SKM-1 treated with dmso at 0.1 percent for 144 hours (cell line): Measurements from ENCODE around the gene RIC3.
A peak's percentile ranks its signal among the peaks of the same experiment; 100 is the strongest.

Experiments
- DNase-seq: peaks from one replicate; lab custom pipeline; 2025; ENCODE audit not compliant: unreplicated experiment; lab: John Stamatoyannopoulos, UW

RIC3 gene

GRCh38 chr11:8090756-8091155 is 78.1 kb downstream of the RIC3 start:
- no peak for DNase-seq

GRCh38 chr11:8089791-8090510 is 78.9 kb downstream of the RIC3 start:
- no peak for DNase-seq

DNA sequence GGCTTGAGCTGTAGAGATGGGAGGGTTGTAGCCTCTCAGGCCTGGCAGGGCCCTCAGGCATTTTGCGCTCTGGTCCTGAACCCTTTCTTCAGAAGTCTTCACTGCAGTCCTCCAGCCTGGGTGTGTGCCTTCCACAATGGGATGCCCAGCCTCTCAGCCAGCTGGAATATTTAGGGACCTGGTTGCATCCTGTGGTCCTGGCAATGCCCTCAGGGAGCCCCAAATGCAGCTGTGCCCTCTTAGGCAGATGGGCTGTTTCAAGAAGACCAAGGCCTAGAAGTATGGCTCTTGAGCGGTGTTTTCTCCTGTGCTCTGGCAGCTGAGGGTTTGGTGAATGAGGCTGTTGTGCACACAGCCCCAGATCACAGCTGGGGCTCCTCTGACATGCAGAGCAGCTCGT is 81.1 kb downstream of the RIC3 start:
- no peak for DNase-seq

DNA sequence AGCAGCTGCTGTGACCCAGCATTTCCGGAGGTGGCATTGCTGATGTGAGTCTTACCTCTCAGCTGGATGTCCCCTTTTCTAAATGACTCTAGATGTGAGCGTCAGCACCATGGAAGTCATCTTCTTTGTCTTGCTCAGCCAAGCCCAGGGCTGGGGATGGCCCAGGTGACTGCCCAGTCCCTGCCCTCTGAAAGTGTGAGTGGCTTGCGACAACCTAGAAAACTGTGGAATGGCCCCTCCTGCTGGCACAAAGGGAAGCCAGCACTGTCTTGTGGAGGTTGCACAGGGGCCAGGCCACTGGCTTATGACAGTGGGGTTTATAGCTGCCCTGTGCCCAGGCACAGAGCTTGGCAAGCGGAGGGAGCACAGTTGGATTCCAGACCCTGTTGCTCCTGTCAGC is 81.6 kb downstream of the RIC3 start:
- no peak for DNase-seq

GRCh38 chr11:8086571-8086970 is 82.3 kb downstream of the RIC3 start:
- no peak for DNase-seq

GRCh38 chr11:8086001-8086479 is 82.8 kb downstream of the RIC3 start:
- no peak for DNase-seq

GRCh38 chr11:8085011-8085645 is 83.7 kb downstream of the RIC3 start:
- no peak for DNase-seq

DNA sequence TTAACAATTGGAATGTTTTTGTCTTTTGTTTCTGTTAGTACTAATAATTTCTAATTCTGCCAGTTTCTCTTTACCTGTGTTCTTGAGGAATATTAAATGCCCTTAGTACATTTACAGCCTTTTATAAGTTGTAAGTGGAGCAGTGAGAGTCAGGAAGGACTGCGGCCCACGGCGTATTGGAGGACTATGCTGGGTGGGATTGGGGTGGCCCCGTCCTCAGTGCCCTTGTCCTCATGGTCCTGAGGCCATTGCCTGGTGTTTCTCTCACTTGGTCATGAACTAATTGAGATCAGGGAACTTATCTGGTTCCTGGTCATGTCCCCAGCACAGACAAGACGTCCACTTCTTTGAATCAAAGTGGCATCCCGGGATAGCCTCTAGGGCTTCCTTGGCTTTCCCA is 84.5 kb downstream of the RIC3 start:
- no peak for DNase-seq

DNA sequence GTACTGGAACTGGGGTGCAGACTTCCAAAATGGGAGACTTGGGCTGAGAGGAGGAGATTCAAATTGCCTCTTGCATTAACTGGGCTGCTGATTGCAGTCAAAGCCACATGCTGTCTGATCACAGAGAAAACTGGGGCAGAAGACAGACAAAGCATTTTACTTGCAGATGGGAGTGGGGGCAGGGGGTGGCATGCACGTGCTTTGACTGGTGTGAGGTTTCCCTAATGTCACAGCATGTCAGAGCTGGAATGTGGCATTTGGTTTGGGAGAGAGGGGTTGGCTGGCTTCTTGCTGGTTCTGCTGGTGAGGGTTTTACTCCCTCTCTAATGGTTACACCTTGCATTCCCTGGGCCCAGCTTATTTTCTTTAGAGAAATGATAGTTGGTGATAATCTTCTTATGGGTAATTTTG is 84.9 kb downstream of the RIC3 start:
- no peak for DNase-seq

DNA sequence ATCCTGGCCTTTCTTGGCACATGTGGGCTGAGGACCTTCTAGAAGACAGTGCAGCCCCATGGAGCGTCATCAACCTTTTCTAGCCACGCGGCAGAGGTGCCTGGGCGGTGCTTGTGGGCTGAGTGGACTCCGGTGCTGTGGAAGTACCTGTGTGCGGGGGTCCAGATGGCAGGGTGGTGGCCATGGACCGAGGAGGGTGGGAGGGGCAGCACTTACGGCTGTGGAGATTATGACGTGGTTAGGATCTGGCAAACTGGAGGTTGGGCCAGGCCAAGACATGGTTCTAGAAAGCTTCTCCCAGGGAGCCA is 85.8 kb downstream of the RIC3 start:
- DNase-seq, result no peak

DNA sequence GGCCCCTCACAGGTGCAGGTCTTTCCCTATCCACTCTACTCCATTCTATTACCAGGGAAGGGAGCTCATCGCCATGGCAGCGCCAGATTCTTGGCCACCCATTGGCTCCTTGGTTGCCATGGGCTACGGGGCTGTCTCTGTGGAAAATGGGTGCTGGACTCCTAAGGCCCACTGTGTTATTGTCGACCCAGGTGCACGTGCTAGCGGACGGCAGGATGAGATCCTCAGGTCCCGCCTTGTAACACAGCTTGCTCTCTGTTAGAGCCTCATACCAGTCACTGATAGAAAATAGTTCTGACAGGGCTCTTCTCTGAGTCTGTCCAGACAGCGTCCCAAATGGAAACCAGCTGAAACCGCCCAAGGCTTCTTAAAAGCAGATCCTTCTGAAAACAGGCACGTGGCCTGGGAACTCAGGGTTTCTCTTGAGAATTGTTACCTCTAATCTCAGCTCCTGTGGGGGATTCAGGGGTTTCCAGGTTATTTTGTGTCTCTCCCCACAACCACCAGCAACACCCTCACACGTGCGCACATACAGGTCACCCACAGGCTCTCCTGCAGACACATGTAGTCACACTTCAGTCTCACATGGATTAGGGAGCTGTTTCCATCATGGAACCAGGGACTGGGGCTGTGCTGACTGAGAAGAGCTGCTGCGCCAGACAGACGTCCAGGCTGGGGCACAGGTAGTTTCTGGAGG is 86.3 kb downstream of the RIC3 start:
- DNase-seq, result no peak

DNA sequence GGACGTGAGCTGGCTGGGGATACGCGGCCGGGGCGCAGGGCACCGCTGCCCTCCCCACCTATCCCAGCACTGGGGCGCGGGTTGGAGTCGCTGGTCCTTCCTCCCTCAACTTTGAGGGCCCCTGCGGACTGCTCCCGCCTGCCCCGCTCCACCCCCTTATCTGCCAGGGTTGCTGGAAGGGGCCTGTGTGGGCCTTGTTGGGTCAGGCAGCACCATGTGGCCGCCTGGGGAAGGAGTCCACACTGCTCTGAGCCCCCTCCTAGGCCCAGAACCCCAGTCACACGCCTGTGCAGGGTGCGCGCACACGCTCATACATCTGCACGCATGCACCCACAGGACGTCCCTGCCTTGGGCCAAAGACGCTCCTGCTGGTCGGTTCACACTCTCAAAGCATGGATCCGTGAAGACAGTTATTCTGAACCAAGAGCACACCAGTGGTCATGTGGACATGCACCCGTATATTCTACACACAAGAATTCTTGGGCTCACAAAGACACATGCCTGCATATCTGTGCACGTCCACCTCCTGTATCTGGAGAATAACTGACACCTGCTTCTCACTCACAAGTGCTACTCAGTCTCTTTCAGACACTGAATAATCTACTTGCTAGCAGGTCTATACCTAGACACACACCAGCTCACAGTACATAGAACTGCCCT is 87.1 kb downstream of the RIC3 start:
- no peak for DNase-seq

- DNase-seq, result peak; percentile 27
These were observed 87.9 kb downstream of the RIC3 start, which contains the start of gene TUB for GRCh38 chr11:8080674-8081590. Gene TUB, plus strand, starts transcription at chr11:8081211. Its CDS starts 300 bp downstream, at chr11:8081511.

DNA sequence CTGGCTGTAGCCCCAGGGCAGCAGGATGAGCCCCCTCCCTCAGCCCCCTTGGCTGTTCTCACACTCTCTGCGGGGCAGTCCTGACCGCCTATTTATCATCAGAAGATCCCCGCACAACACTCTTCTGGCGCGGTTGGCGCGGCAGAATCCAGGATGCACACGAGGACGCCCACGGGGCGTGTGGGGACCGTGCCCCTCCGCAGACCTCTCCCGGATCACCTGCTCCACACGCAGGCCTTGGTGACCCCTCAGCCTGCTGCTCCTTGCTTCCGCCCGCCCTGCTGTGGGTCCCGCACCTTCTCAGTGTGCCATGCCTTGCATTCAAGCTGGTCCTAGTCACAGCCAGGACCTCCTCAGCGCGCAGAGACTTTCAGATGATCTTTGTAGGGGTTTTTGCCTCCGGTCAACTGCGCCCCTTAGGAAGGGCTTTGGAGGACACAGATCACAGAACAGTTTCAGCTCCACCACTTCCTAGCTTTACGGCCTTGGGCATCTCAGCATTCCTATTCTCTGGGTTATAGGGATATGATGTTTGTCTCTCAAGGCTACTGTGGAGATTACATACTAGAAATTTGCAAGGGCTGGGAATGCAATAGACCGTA is 88.7 kb downstream of the RIC3 start:
- DNase-seq, result no peak

DNA sequence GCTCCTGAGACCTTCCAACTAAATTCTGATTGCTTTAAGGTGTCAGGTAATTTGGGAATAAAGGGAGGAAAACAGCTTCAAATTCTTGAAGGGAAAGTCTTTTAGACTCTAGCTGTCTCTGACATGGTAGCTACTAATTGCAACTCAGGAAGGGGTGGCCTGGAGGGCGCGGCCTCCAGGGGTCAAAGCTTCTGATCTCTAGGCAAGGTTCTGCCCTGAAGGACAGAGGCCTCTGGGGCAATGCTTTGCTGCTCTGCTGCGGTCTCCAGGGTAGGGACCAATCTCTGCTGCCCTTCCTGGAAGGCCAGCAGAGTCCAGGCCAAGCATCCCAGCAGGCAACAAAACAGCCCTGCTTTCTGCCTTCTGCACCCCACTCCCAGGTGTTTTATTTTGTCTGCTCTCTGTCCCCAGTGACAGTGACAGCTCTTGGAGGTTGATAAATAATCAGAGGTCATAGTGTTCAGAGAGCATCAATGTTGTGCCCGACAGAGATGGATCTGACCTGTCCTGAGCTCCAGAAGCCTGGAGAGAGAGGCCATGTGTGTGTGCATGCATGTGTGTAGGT is 89.6 kb downstream of the RIC3 start:
- DNase-seq, result no peak

DNA sequence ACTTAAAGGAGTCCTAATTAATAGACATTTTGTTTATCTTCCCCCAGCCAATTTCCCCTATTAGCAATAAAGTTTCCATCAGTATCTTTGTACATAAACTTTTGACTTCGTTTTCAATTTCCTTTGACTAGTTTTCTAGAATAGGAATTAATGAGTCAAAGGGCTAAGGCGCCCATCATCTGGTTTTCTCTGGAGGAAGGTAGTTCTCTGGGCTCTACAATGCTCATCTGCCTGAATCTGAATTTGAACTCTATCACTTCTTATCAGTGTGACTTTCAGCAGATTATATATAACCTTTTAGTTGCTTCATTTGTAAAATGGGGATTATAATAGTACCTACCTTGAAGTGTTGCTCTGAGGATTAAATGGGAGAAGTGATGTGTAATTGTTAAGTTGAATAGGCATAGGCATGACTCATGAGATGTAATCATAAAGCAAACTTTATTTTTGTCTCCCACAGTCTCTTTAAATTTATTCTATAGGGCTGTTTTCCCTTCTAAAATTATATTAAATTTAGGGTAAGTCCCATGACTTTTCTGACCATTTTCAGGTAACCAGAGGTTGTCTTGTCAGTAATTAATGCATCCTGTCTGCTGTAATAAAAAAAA is 93.6 kb downstream of the RIC3 start:
- no peak for DNase-seq

- no peak for DNase-seq
These were observed 96.9 kb downstream of the RIC3 start for GRCh38 chr11:8071616-8072581.

- DNase-seq, result peak; percentile 29
These were observed 98.3 kb downstream of the RIC3 start for GRCh38 chr11:8070417-8071115.
